AG04450 (cell line): ENCODE results near the gene SVOP. TPM values are rescaled to one million over a fixed set of nuclear protein-coding genes. Genes with fewer than 3 reads are reported as not detected.

ENCODE experiments used
- CTCF ChIA-PET: fragments of 300-600, 350-600 bp; formaldehyde crosslinking; extraction: SDS; loops from one replicate; lab custom pipeline; 2022; ENCODE audit warnings: antibody characterized with exemption, inconsistent platforms; lab: Charles Lee
- POLR2A ChIA-PET: fragments of 350-600 bp; formaldehyde crosslinking; extraction: SDS; loops from one replicate; lab custom pipeline; 2021; ENCODE audit warnings: antibody characterized with exemption, inconsistent platforms; lab: Yijun Ruan, JAX
- DNase-seq: peaks from one replicate; pipeline ENCODE4 v3.0.0-alpha.2; 2011; ENCODE audit warnings: low read depth, low spot score
- H3K27ac ChIP-seq: one replicate; pipeline ENCODE4 v1.5.1; 2012; ENCODE audit warnings: low read depth, low read length, control low read depth
- H3K27me3 ChIP-seq: one replicate; pipeline ENCODE4 v1.6.0; 2012; ENCODE audit warnings: low read length; ENCODE audit not compliant: control insufficient read depth, insufficient read depth
- H3K4me3 ChIP-seq: 2 replicates; pipeline ENCODE4 v1.5.1; 2011; ENCODE audit warnings: mild to moderate bottlenecking, low read depth, low read length, control low read depth
- H3K9me3 ChIP-seq: 2 replicates; pipeline ENCODE4 v1.5.1; 2012; ENCODE audit warnings: low read length; ENCODE audit not compliant: control insufficient read depth, insufficient read depth
- CTCF ChIP-seq: IDR thresholded peaks from 2 replicates; pipeline ENCODE4 v1.5.1; 2011; ENCODE audit warnings: low read depth, low read length, control low read depth, inconsistent platforms
- polyA plus RNA-seq: library from polyadenylated mRNA; depleted of rRNA; stranded (reverse); fragments of >200 nt; gene quantifications from 2 replicates; pipeline ENCODE4 v1.2.3, GENCODE V29; 2011

Gene SVOP
- polyA plus RNA-seq, 1 experiment = not detected

- TF ChIP-seq CTCF = no peak
- no peak overlapping the region for H3K4me3 ChIP-seq
- H3K27ac ChIP-seq = no peak overlapping the region
- ChIA-PET CTCF (interaction anchor here (0.5 to 1.6 kb wide), 4 partner anchors 16 to 164 kb away, joined by 3 to 6 read pairs (median 3); no protein-coding TSS in a partner anchor), POLR2A (no interaction called here)
- no peaks in the 10 kb centered on the region for H3K9me3 ChIP-seq
- peaks cover 8% of the 10 kb centered on the region for H3K27me3 ChIP-seq
- no peak for DNase-seq
These were observed 54.3 kb downstream of the SVOP start for GRCh38 chr12:108966378-108967151.

- ChIA-PET POLR2A (no interaction called here), CTCF (interaction anchor here (0.5 to 1.6 kb wide), 3 partner anchors 16 to 111 kb away, joined by 3 to 6 read pairs (median 3); no protein-coding TSS in a partner anchor)
- Histone ChIP-seq H3K27ac (no peak overlapping the region), H3K4me3 (no peak overlapping the region), H3K9me3 (no peaks in the 10 kb centered on the region), H3K27me3 (peaks cover 13% of the 10 kb centered on the region)
- TF ChIP-seq CTCF = no peak
- no peak for DNase-seq
These were observed 55.0 kb downstream of the SVOP start for GRCh38 chr12:108965886-108966285.

GRCh38 chr12:108964371-108965352, 56.2 kb downstream of the SVOP start:
- POLR2A ChIA-PET = no interaction called here
- CTCF ChIA-PET = interaction anchor here (0.6 to 1.4 kb wide), 2 partner anchors 14 to 263 kb away, joined by 3 to 4 read pairs; no protein-coding TSS in a partner anchor
- H3K9me3 ChIP-seq = no peaks in the 10 kb centered on the region
- H3K4me3 ChIP-seq = no peak overlapping the region
- no peak overlapping the region for H3K27ac ChIP-seq
- TF ChIP-seq CTCF = no peak
- peaks cover 14% of the 10 kb centered on the region for H3K27me3 ChIP-seq
- no peak for DNase-seq

GRCh38 chr12:108962256-108962655, 58.6 kb downstream of the SVOP start:
- ChIA-PET CTCF (no interaction called here), POLR2A (no interaction called here)
- Histone ChIP-seq H3K27ac (no peak overlapping the region), H3K9me3 (no peaks in the 10 kb centered on the region), H3K4me3 (no peak overlapping the region), H3K27me3 (peaks cover 16% of the 10 kb centered on the region)
- DNase-seq = no peak
- TF ChIP-seq CTCF = no peak
